GM21423 (cell line): ENCODE data around the gene DAND5.
A peak's percentile ranks its signal among the peaks of the same experiment; 100 is the strongest.
"Not testable (repeated sequence)": the region's sequence is repeated elsewhere in the genome, so short reads cannot be mapped to it uniquely, and the experiment has no call there.

Experiments
- ATAC-seq: cut with Tn5 transposase; IDR thresholded peaks from one replicate; pipeline ENCODE4 v1.9.1; 2021; ENCODE audit warnings: mild to moderate bottlenecking, moderate library complexity; ENCODE audit not compliant: unreplicated experiment

The DAND5 gene

GRCh38 chr19:12945479-12946091 lies 23.8 kb upstream of the DAND5 start, which contains the start of gene RAD23A:
Gene RAD23A (plus strand): TSS chr19:12945862. CDS start chr19:12945949, 87 bp downstream.
- peak; percentile 67 for ATAC-seq

- ATAC-seq, result peak; percentile 39
Observed at GRCh38 chr19:12946092-12946721, 23.2 kb upstream of the DAND5 start.

- ATAC-seq, result no peak
Observed at GRCh38 chr19:12946731-12947496, 22.5 kb upstream of the DAND5 start.

GRCh38 chr19:12947702-12948611 lies 21.4 kb upstream of the DAND5 start:
- ATAC-seq, result no peak

- no peak for ATAC-seq
Observed at GRCh38 chr19:12948612-12949362, 20.6 kb upstream of the DAND5 start.

- ATAC-seq, result no peak
Observed at GRCh38 chr19:12949363-12950283, 19.8 kb upstream of the DAND5 start.

- not testable (repeated sequence) for ATAC-seq
Observed at GRCh38 chr19:12952050-12952449, 17.3 kb upstream of the DAND5 start.

- no peak for ATAC-seq
Observed at GRCh38 chr19:12952488-12953137, 16.8 kb upstream of the DAND5 start.

GRCh38 chr19:12953138-12953798 lies 16.1 kb upstream of the DAND5 start:
- ATAC-seq, result no peak

- no peak for ATAC-seq
Observed at GRCh38 chr19:12953799-12954611, 15.4 kb upstream of the DAND5 start.

GRCh38 chr19:12954612-12954962 lies 14.8 kb upstream of the DAND5 start:
- no peak for ATAC-seq

- ATAC-seq, result not testable (repeated sequence)
Observed at GRCh38 chr19:12955575-12955974, 13.8 kb upstream of the DAND5 start.

GRCh38 chr19:12955996-12956395 lies 13.4 kb upstream of the DAND5 start:
- ATAC-seq, result no peak

- ATAC-seq, result peak; percentile 72
Observed at GRCh38 chr19:12956446-12957388, 12.7 kb upstream of the DAND5 start, which contains the start of gene GADD45GIP1. Gene GADD45GIP1 (minus strand): TSS chr19:12957223. CDS start chr19:12957212, 11 bp downstream.

GRCh38 chr19:12957389-12957952 lies 11.9 kb upstream of the DAND5 start:
- not testable (repeated sequence) for ATAC-seq

GRCh38 chr19:12959481-12959880 lies 9.9 kb upstream of the DAND5 start:
- no peak for ATAC-seq
